8988T (cell line): ENCODE data around the gene BUD31.
"Not testable (repeated sequence)": the region's sequence is repeated elsewhere in the genome, so short reads cannot be mapped to it uniquely, and the experiment has no call there.

Source experiments
- DNase-seq: peaks from one replicate; pipeline ENCODE4 v3.0.0; 2011

Gene BUD31

GRCh38 chr7:99402854-99403253 is 5.9 kb upstream of the BUD31 start:
- no peak for DNase-seq

GRCh38 chr7:99403764-99404163 is 5.0 kb upstream of the BUD31 start:
- no peak for DNase-seq

DNA sequence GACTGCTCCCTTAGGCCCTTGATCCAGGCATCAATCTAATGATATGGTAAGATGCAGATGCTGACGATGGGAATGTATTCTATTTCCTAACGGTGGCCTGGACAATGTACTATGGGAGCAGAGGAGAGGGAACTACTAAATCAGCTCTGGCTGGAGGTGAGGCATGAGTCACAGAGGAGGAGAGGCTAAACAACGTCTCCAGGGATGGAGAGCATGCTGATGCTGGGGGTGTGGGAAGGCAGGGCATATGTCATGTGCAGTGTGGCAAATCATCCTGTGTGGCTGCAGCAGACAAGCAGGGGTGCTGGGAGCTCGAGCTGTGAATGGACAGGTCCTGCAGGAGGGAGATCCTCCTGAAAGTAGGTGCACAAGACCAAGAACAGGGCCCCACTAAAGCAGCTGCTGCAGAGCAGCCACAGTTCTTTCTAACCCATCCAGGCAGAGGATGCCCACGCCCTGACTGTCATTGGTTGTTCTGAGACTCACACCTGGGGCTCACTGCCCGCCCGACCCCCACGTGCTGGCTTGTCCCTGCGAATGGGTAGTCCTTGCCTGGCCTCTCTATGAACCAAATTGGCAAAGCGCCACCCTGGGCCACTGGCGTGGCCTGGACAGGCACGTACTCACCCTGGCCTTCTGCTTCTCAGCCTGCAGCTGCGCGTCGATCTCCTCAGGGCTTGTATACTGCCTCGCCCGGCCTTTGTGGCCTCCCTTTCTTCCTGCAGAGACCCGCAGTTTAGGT is 4.4 kb upstream of the BUD31 start:
- DNase-seq: no peak

- no peak for DNase-seq
These were observed 3.8 kb upstream of the BUD31 start for GRCh38 chr7:99404977-99405320.

DNA sequence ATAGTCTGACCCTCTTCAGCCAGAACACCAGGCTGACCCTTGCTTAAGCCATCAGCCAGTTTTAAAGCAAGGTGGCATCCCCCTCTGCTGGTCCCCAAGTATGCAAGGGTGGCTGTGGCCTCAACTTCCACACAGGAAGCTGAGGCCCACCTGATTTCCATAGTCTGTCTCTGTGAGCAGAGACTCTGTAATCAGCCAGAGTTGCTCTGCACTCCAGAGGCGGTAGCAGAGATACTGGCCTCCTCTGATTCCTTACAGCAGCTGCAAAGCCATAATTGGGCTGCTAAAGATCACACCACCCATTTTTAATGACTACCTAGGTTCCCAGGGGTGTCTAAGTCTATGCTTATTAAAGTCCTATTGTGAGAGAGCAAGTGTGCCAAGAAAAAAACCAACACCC is 2.2 kb upstream of the BUD31 start:
- DNase-seq: no peak

- no peak for DNase-seq
These were observed 844 bp upstream of the BUD31 start for GRCh38 chr7:99407872-99408378.

DNA sequence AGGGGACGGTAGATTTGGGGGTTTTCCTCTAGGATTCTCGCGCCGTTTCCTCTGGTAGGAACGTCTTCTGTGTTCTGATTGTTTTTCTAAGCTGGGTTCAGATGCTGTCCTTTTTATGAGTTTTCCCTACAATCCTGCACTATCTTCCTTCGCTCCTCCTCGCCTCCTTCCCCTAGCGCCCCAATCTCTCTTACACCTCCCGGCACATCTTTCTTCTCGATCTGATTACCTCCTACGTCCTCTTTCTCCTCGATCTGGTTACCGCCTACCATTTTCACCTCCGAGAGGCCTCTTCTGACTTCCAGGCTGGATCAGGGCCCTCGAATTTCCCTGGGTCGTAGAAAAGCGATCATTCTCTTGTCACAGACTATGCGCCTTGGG is 413 bp downstream of the BUD31 start:
- DNase-seq: no peak

DNA sequence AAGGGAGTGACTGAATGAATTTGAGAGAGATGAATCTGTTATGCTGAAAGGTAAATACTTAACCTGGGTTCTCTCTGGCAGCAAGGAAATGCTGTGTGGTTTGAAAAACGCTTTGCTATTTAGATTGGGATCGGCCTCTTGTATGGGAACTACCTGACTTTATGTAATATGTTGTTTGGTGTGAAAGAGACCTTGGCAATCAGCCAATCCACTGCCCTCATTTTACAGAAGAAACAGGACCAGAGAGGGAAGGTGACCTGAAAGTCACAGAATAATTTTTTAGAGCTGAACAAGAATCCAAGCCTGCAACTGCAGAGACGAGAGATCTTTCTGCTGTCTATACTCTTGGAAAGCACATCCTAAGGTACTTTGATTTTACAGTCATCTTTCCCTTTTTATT is 1.0 kb downstream of the BUD31 start:
- DNase-seq: no peak

- no peak for DNase-seq
These were observed 1.9 kb downstream of the BUD31 start for GRCh38 chr7:99410635-99411034.

GRCh38 chr7:99415513-99416127 is 6.9 kb downstream of the BUD31 start:
- not testable (repeated sequence) for DNase-seq

- DNase-seq: no peak
These were observed 9.5 kb downstream of the BUD31 start for GRCh38 chr7:99418260-99418659.

- DNase-seq: no peak
These were observed 10.7 kb downstream of the BUD31 start for GRCh38 chr7:99419323-99420021.

DNA sequence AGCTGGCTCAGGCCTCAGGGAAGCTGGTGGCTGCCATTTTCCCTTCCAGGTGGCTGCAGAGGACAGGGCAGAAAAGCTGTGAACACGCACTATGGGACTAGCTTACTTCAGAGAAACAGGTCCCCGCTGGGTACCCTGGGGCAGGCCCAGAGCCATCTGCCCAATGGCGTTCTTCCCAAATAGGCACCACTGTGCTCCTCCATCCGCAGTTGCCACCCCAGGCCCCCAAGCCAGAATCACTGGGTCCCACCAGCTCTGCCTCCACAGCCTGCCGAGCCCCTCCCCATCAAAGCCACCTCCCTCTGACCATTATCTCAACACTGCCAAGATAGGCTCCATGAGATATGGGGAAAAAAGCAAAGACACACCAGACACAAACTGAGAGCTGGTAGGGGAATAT is 11.4 kb downstream of the BUD31 start:
- no peak for DNase-seq

DNA sequence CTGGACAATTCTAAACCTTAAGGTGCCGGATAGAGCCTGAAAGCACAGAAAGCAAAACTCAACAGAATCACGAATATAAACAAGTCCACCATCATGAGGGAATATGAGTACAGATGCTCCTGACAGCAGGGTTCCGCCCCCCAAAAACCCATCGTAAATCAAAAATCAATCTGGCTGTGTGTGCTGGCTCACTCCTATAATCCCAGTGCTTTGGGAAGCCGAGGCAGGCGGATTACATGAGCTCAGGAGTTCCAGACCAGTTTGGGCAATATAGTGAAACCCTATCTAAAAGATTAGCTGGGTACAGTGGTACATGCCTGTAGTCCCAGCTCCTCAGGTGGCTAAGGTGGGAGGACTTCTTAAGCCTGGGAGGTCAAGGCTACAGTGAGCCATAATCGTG is 12.2 kb downstream of the BUD31 start:
- no peak for DNase-seq

GRCh38 chr7:99422186-99422585 is 13.4 kb downstream of the BUD31 start:
- no peak for DNase-seq

- DNase-seq: no peak
These were observed 13.9 kb downstream of the BUD31 start for GRCh38 chr7:99422625-99423024.

- no peak for DNase-seq
These were observed 16.4 kb downstream of the BUD31 start for GRCh38 chr7:99424932-99425730.

DNA sequence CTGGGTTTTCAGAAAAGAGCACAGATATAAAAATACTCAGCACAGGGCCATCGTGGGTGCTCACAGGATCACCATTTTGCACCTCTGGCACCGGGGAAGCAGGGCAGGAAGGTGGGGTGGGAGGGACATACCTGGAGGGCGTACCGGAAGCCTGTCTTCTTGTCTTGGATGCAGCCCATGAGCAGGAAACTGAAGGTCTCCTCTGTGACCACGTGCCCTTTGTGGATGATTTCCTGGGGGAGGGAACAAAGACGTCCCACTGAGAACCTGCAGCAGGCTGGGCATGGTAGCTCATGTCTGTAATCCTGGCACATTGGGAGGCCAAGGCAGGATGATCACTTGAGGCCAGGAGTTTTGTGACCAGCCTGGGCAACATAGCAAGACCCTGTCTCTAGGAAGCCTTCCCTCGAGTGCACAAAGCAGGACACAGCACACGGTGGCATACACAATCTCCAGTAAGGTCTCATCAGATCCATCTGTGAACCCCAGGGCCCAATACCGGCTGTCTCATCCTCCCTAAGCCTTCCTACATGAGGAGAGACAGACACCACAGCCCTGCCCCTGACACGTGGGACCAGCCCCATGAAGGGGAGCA is 20.3 kb downstream of the BUD31 start:
- DNase-seq: no peak

DNA sequence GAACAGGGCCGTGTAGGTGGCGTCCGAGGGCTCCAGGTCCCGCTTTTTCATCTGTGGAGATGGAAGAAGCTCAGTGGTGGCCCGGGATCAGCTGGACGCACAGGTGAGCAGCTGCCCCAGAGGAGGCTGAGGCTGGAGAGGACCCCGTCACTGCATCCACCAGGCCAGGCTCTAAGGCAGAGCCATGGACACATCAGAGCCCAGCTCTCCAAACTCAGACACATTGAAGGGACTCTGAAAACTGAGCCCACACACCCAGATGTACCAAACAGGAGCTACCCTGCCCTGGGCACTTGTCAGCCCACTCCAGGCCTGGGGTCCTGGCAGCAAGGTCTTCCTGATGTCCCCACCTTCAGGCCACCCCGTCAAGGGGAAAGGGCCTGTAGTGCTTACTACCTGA is 21.0 kb downstream of the BUD31 start:
- DNase-seq: no peak

DNA sequence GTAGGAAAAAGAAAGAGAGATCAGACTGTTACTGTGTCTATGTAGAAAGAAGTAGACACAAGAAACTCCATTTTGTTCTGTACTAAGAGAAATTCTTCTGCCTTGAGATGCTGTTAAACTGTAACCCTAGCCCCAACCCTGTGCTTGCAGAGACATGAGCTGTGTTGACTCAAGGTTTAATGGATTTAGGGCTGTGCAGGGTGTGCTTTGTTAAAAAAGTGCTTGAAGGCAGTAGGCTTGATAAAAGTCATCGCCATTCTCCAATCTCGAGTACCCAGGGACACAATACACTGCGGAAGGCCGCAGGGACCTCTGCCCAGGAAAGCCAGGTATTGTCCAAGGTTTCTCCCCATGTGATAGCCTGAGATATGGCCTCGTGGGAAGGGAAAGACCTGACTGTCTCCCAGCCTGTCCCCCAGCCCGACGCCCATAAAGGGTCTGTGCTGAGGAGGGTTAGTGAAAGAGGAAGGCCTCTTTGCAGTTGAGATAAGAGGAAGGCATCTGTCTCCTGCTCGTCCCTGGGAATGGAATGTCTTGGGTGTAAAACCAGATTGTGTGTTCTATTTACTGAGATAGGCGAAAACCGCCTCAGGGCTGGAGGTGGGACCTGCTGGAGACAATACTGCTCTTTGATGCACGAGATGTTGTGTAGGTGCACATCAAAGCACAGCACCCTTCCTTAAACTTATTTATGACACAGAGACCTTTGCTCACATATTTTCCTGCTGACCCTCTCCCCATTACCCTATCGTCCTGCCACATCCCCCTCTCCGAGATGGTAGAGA is 23.2 kb downstream of the BUD31 start:
- DNase-seq: not testable (repeated sequence)

- DNase-seq: no peak
These were observed 24.4 kb downstream of the BUD31 start for GRCh38 chr7:99433158-99433557.

GRCh38 chr7:99437946-99438572 is 29.3 kb downstream of the BUD31 start:
- DNase-seq: no peak
